GM12864 (cell line): ENCODE measurements around the gene PXMP2.
"Not testable (repeated sequence)": the region's sequence is repeated elsewhere in the genome, so short reads cannot be mapped to it uniquely, and the experiment has no call there.

Experiments used
- DNase-seq: peaks from one replicate; pipeline ENCODE4 v3.0.0-alpha.2; 2011; ENCODE audit warnings: low read depth
- H3K4me3 ChIP-seq: 2 replicates; pipeline ENCODE4 v1.5.1; 2011; ENCODE audit warnings: mild to moderate bottlenecking, low read depth, low read length, control low read depth
- CTCF ChIP-seq: IDR thresholded peaks from 2 replicates; pipeline ENCODE4 v1.5.1; 2011; ENCODE audit warnings: low read depth, mild to moderate bottlenecking, moderate library complexity, low read length, control low read depth, inconsistent platforms; ENCODE audit errors: missing control alignments

PXMP2 gene

DNA sequence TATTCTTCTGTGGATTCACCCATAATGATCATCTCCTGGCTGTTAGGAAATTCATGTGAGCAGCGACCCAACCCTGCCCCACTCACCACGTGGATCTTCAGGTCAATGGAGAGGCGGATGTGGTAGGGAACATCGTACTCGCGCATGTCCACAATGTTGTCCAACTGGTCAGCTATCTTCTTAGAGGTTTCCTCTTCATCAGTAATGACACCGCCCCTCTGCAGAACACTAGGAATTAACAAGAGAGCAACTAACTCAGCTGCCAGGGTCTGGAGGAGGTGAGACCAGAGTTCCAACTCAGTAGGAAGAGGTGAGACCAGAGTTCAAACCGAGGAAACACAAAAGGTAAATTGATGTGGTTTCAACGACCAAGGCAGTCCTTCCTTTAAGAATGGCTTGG is 9.9 kb upstream of the PXMP2 start:
- H3K4me3 ChIP-seq, result no peak overlapping the region
- no peak for TF ChIP-seq CTCF
- no peak for DNase-seq

DNA sequence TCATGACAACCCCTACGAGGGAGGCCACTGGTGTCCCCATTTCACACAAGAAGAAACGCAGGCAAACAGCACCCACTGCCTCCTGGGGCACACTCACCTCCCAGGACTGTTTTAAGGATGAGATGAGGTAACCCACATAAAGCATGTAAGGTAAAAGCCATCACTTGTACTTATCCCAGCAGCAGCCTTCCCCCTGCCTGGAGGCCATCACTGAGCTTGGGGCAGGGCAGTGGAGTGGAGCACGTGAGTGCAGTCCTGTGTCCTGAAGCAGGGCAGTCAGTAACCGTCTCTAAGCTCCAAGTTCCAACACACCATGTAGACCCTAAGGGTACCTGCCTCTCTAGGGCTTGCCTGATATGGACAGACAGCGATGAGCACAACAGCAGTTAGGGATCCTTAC is 2.0 kb upstream of the PXMP2 start:
- no peak overlapping the region for H3K4me3 ChIP-seq
- TF ChIP-seq CTCF, result no peak
- DNase-seq, result no peak

DNA sequence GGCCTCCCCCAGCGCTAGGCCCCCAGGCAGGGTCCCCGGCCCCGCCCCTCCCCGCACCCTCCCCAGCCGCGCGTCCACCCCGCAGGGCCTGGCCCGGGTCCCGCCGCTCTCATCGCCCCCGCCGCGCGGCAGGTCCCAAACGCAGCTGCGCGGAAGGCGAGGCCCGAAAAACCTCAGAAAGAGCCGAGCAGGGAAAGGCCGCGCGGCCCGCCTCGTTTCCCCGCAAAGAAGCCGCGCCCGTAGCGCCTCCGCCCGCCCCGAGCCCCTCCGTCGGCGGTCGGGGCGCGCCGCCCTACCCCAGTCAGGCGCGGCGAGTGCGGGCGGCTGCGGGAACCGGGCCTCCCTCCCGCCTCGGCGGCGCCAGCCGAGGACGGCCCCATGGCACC is 569 bp upstream of the PXMP2 start:
- no peak for DNase-seq
- H3K4me3 ChIP-seq, result peak overlapping the region; percentile 81
- no peak for TF ChIP-seq CTCF

DNA sequence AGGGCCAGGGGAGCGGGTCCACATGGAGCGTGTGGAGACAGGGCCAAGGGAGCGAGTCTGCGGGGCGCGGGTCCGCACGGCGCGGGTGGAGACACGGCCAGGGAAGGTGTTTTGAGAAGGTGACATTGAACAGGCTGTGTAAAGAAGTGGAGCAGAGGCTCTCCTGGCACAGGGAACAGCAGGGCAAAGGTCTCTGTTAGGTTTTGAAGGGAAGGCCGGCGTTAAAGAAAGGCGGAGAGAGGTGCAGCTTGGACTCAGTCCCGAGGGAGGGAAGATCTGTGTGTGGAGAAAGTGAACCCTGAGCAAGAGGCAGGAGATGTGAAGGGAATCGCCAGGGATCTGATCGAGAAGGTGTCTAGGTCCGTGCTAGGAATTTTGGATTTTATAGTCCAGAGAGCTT is 1.8 kb downstream of the PXMP2 start:
- H3K4me3 ChIP-seq, result no peak overlapping the region
- DNase-seq, result no peak
- TF ChIP-seq CTCF, result no peak

GRCh38 chr12:132690112-132690511 is 2.7 kb downstream of the PXMP2 start:
- no peak for DNase-seq
- no peak overlapping the region for H3K4me3 ChIP-seq
- no peak for TF ChIP-seq CTCF

GRCh38 chr12:132692030-132692429 is 4.6 kb downstream of the PXMP2 start:
- DNase-seq, H3K4me3 ChIP-seq: not testable (repeated sequence)

DNA sequence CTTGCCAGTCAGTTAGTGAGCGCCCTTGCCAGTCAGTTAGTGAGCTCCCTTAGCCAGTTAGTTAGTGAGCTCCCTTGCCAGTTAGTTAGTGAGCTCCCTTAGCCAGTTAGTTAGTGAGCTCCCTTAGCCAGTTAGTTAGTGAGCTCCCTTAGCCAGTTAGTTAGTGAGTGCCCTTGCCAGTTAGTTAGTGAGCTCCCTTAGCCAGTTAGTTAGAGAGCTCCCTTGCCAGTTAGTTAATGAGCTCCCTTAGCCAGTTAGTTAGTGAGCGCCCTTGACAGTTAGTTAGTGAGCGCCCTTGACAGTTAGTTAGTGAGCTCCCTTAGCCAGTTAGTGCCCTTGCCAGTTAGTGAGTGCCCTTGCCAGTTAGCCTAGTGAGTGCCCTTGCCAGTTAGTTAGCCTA is 7.5 kb downstream of the PXMP2 start:
- DNase-seq, H3K4me3 ChIP-seq: not testable (repeated sequence)

GRCh38 chr12:132695431-132695830 is 8.0 kb downstream of the PXMP2 start:
- H3K4me3 ChIP-seq, result no peak overlapping the region
- TF ChIP-seq CTCF, result no peak
- no peak for DNase-seq
